HTERT RPE-1 (cell line): ENCODE measurements around the gene ORAI2.

ENCODE experiments used
- in situ Hi-C: fragments of 300-500 bp; cut with MboI; formaldehyde crosslinking; loops from 4 replicates; pipeline ENCODE4 v1.14.3; 2020; ENCODE audit warnings: low sequenced_read_pairs

ORAI2 gene

DNA sequence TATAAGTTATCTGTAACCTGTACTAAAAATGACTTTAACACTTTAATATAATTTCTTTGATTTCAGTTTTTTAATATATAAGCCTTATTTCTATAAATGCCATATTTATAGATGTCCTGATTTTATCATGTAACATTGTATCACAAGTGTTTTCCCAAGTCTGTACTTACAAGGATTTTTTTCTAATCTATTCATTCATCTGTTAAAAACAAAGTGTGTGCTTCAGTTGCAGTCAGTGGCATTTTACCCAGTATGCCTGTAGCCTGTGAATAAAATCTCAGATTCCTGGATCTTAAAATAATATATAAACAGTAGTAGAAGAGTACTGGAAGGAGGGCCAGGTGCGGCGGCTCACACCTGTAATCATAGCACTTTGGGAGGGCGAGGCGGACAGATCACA lies 19.8 kb upstream of the ORAI2 start:
- in situ Hi-C loops: no loop called here

DNA sequence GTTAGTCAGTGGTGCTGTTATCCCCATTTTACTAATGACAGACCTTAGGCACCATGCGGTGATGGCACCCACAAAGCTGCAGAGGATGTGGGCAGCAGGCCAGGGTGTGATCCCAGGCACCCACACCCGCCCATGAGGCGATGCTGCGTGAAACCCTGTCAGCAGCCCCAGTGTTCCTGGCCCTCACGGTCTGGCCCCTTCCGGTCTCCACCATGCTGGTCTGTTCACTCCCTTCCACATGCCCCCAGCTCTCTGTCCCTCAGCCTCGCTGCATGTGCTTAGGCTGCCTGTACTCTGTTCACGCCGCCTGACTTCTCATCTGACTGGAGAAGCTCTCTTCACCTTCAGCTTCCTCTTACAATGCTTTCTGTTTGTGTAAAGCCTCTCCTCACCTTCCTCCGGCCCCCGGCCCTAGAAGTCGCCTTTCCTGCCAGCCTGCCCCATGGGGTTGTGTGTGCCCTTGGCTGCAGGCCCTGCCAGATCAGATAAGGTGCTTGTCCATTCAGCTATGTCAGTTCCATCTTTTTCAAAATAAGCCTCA lies 17.6 kb upstream of the ORAI2 start:
- in situ Hi-C loops: no loop called here

DNA sequence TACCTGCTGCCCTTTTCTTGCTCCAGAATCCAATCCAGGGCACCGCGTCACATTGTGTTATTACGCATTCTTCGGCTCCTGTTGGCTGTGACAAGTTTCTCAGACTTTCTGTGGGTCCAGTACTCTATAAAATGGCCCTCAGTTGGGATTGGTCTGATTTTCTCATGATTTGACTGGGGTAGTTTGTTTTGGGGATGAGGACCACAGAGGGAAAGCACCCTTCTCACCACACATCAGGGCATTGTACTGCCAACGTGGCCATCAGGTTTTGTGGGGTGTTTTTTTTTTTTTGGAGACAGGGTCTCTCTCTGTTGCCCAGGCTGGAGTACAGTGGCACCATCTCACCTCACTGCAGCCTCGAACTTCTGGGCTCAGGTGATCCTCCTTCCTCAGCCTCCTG lies 17.0 kb upstream of the ORAI2 start:
- in situ Hi-C loops: no loop called here

DNA sequence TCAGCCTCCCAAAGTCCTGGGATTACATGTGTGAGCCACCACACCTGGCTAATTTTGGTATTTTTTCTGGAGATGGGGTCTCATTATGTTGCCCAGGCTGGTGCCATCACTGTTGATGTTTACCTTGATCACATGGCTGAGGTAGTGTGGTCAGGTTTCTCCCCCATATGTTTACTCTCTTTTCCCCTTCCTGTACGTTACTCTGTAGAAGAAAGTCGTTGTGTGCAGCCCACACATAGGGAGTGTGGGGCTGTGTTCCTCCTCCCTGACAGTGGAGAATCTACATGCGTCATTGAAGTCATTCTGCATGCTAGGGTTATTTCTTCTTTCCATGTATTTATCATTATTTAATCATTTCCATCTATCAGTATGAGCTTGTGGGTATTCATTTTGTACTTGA lies 16.3 kb upstream of the ORAI2 start:
- in situ Hi-C loops: no loop called here

DNA sequence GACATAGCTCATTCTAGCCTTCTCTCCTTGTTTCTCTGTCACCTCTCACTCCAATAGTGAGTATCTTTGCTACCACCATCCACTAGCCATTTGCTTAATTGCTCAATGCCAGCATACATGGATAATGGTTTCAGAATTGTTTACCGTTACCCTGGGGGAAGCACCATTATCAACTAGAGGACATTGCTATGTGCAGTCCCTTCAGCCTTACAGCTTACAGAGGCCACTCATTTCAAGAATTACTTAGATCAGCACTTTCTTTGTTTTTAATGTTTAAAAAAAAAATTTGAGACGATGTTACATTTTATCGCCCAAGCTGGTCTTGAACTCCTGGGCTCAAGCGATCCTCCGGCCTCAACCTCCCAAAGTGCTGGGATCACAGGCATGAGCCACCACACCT lies 14.8 kb upstream of the ORAI2 start:
- in situ Hi-C loops: no loop called here

DNA sequence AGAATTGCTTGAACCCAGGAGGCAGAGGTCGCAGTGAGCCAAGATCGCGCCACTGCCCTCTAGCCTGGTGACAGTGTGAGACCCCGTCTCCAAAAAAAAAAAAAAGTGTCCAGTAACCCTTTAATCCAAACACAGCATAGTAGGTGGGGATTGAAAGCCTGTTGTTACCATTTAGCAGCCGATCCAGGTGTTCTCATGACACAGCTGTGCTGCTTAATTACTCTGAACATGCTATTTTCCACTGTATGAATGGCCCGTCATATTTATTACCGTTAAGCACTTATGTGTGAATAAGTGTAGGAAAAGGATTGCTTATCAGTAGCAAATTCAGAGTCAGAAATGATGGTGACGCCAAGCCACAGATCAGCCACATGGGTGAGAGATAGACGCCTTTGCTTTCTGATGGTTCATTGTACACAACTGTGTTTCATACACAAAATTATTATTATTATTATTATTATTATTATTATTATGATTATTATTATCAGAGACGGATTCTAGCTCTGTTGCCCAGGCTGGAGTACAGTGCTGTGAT lies 11.6 kb upstream of the ORAI2 start:
- in situ Hi-C loops: no loop called here

DNA sequence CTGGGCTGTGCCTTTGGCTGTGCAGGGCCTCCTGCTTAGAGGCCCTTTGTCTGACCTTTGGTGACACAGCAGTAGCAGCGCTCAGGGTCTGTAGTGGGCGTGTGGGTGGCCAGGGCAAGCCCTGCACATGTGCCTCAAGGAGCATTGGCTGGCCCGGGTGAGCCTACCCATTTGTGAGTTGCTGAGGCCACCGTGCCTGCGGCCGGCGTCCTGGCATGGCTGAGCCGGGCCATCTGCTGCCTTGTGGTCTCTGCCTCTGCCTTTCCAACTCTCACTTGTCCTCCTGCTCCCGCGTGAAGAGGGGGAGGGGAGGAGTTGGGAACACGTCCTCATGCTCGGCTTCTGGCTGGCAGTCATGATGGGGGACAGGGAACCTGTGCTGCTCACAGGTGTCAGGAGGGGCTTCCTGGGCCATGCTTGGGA lies 9.2 kb upstream of the ORAI2 start:
- in situ Hi-C loops: no loop called here

DNA sequence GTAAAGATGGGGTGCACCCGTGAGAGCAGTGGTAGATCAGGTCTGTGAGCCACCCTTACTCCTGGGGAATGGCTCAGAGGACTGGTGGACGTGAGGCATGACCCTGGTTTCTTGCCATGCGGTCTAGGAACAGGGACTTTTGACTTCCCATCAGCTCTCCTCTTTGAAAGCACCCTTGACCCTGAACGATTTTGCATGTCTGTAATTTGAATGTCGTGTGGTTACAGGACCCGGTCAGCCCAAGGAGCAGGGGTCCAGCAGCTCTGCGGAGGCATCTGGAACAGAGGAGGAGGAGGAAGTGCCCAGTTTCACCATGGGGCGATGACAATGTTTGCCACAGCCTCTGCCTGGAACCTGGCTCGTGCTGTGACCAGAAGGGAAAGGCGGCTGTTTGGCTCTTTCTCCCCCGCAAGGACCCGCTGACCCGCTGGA lies 8.6 kb upstream of the ORAI2 start:
- in situ Hi-C loops: no loop called here

DNA sequence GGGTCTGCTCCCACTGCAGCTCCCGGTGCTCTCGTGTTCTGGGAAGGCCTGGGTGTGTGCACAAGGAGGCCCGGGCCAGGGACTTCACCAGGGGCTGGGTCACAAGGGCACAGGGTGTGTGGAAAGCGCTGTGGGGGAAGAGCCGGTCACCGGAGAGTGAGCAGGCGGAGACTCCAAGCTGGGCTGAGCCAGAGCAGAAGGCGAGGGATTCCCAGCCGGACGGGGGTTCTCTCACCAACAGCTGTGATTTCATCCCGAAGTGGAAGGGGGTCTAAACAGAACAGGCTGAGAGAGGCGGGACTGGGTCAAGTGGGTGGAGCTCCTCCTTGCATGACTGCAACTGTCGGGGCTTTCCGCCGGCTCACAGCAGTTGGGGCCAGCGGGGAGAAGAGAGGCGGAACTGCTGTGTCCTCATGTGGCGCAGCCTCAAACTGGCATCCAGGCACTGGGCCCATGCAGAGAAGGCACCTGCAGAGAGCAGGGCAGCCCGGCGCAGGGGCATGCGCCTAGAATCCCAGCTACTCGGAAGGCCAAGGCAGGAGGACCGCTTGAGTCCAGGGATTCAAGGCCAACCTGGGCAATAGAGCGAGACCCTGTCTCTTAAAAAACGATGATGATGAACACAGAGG lies 7.6 kb upstream of the ORAI2 start:
- in situ Hi-C loops: no loop called here

DNA sequence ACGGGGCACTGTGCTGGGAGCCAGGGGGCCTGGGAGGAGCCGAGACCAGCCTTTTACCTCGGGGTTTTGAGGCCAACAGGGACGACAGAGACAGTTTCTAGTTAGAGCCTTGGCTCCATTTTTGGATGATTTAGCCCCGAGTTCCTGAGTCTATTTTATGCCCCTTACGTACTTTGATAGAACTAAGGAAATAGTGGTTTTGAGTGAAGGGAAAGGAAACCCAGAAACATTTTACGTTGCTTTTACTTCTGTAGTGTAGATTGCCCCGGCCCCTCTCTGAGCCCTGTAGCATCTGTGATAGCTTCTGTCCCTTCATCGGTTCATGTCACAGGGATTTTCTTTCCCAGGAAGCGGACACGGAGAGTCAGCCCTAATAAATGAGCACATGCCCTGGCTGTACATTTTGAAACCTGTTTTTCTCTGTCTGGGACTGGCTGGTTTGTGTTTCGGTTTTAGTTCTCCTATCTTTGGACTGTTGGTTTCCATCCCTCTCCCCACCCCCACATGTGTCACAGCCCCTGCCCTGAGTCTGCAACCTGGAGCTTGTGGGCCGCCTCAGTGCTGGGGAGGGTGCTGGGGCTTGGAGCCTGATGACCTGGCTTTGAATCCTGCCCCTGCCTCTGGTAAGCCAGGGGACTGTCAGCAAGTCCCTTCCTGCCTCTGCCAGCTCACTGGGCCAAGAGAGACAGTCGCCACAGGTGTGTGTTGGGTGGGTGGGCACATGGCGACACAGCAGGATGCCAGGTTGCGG lies 6.9 kb upstream of the ORAI2 start:
- in situ Hi-C loops: no loop called here

DNA sequence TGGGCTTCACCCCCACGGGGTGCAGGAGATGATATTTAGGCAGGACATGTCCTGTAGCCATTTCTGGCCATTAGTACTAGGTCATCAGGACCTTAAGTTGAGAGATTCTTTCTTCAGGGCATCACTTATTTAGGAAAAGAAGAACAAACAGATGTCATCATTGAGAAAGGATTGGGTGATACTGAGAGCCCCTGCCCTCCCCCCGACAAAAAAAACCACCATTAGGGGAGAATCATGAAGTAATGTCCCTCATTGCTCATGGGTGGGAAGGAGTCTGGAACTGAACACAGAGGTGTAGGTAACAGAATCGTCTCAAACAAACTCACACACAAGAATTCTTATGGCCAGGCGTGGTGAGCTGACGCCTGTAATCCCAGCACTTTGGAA lies 6.4 kb upstream of the ORAI2 start:
- in situ Hi-C loops: no loop called here

DNA sequence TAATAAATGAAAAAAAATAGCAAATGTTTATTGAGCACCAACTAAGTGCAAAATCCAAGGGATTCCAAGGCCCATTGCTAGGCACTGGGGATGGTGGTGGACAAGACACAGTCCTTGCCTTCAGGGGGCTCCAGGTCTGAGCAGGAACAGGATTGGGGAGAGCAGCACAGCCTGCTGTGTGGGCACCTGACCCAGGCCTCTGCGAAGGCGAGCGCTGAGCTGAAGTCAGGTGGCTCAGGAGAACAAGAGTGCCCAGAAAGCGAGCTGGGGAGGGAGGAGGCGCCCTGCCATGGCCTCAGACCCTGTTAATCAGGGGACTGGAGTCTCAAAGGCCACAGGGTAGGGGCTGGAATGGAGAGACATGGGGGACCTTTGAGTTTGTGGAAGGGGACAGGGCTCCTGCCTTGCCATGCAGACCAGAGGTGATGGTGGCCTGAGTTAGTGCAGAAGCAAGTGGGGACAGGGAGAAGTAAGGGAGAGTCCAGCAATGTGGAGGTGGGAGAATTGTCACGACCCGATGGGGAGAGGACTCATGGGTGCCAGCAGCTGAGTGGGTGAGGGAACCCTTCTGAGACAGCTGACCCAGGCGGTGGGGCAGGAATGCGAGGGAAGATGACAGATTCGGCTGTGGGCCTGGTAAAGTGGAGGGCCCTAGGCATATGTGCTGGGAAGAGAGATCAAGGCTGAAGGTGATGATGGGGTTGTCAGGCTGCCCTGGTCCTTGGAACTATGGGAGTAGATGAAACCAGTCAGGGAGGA lies 4.1 kb upstream of the ORAI2 start:
- in situ Hi-C loops: no loop called here

DNA sequence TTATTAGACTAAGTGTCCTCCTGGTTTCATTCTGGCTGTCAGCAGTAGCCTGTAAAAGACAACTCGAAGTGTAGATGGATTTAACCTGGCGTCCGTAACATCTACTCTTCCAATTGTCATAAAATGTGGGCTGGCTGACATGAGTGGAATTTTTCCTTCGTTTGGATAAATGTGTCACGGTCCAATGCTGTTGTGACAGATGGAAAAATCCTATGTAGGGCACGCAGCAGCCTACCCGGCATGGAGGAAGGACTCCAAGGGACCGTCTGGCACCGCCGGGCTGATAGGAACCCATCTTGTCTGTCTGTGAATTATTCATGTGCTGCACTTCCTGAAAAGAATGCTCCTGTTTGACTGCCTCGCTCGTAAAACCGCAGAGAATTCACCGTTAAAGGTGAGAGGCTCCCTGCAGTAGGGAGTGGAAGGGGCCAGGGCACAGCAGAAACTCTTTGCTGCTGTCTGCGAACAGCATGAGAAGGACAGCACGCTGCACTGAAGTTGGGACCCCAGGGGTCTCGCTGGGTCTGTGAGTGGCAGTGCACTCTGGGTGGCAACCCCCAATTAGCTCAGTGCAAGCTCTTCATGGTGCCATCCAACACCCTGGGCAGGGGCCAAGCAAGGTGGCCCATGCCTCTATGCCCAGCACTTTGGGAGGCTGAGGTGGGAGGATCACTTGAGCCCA lies 1.6 kb upstream of the ORAI2 start:
- in situ Hi-C loops: no loop called here

DNA sequence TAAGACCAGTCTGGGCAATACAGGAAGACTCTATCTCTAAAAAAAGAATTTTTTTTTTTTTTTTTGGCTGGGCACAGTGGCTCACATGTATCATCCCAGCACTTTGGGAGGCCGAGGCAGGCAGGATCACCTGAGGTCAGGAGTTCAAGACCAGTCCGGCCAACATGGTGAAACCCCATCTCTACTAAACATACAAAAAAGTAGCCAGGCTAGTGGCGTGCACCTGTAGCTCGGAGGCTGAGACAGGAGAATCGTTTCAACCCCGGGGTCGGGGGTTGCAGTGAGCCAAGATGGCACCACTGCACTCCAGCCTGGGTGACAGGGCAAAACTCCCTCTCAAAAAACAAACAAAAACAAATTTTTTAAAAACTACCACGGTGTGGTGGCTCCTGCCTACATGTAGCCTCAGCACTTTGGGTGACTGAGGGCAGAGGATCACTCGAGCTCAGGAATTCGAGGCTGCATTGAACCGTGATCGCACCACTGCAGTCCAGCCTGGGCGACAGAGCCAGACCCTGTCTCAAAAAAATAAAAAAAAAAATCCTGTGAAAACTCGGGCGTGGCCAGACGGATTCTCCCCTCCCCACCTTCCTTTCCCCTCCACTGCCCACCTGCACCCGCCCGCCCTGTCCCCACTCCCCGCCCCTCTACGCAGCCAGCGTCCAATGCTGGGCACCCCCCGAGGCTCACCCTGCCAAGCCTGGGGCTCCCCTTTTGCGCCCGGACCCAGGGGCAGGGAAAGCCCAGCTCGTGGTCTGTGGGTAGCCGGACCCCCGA lies 745 bp upstream of the ORAI2 start:
- in situ Hi-C loops: no loop called here

DNA sequence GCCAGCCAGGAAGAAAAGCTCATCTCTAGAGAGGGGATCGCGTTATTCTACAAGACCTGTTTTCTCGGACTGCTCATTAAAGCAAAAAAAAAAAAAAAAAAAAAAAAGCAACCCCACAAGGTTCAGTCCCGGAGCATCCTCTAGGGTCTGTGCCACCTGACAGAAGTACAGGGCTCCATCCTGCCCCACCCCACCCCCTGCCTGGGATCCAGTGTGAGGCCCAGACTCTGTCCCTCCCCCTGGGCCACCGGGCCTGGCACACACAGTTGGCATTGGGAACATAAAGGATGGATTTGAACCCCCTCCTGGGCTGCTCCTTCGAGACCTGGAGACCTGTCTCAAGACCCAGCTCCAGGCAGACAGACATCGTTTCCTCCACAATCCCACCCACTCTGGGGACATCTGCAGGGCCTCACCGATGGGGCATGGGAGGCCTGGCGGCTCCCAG lies 688 bp downstream of the ORAI2 start:
- in situ Hi-C loops: no loop called here

DNA sequence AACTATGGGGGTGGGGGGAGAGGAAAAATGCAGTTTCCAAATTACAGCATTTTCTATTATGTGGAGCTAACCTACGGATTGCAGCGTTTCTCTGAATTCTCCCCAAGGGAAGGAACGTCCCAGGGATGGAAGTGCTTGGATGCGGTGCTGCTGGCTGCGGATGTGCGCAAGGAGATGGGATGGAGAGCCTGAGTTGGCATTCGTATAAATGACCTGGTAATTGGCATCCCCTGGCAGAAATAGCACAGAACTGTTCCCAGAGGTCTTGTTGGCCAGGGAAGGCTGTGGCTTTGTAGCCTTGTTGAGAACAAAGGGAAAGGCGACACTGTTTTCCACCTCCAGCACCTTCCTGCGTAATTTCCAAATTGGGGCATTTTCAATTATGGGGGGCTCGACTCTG lies 2.7 kb downstream of the ORAI2 start:
- in situ Hi-C loops: no loop called here

DNA sequence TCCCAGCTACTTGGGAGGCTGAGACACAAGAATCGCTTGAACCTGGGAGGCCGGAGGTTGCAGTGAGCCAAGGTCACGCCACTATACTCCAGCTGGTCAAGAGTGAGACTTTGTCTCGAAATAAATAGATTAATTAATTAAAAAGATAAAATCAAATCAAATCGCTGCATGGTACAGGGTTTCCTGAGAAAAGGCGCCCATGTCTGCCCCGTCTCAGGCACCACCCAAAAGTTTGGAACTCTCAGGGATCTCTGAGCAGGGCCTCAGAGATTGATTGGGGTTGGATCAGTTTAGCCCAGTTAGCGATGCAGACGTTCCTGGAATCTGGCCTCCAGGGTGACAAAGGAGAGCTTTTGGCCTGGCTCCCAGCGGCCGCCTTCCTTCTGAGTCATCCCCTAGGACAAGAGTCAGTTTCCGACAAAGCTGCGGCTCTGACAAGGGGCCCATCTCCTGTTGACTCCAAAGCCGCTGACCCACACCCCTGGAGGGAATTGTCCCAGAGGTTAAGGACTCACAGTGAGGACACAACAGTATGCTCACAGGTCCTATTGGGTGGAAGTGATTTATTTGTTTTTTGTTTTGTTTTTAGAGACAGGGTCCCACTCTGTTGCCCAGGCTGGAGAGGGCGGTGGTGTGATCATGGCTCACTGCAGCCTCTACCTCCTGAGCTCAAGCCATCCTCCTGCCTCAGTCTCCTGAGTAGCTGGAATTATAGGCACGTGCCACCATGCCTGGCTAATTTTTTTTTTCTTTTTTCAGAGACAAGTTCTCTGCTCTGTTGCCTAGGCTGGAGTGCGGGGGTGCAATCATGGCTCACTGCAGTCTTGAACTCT lies 6.8 kb downstream of the ORAI2 start:
- in situ Hi-C loops: no loop called here

DNA sequence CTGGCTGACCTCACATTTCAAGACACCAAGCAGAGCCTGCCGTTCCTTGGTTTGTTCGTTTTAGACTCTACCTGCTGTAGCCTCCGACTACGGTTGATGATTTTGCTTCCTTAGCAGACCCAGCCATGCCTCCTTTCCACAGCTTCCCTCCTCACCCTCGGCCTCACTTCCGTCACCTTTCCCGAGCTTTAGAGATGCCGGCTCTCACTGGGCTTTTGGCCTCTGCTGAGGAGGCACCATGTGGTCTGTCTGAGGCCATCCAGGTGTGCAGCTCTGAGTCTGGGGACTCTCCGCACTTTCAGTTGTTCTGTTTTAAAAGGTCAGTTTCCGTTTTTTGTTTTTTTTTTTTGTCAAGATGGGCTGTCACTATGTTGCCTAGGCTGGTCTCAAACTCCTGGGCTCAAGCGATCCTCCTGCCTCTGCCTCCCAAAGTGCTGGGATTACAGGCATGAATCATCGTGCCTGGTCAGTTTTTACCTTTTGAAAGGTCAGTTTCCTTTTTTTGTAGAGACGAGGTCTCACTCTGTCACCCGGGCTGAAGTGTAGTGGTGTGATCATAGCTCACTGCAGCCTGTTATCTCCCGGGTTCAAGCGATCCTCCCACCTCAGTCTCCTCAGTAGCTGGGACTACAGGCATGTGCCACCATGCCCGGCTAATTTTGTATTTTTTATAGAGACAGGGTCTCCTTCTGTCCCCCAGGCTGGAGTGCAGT lies 11.7 kb downstream of the ORAI2 start:
- in situ Hi-C loops: no loop called here

DNA sequence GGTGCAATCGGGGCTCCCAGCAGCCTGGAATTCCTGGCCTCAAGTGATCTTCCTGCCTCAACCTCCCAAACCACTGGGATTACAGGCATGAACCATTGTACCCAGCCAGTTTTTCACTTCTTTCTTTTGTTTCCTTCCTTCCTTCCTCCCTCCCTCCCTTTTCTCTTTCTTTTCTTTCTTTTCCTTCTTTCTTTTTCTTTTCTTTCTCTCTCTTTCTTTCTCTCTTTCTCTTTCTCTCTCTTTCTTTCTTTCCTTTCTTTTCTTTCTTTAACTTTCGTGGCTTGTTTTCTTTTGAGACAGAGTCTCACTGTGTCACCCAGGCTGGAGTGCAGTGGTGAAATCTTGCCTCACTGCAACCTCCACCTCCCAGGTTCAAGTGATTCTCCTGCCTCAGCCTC lies 12.3 kb downstream of the ORAI2 start:
- in situ Hi-C loops: no loop called here
